Right renal cortex interstitium (tissue), 3 donors: Measurements from ENCODE around the gene TNN. TPM values are rescaled to one million over a fixed set of nuclear protein-coding genes. Genes with fewer than 3 reads are reported as not detected.
"Not testable (repeated sequence)": the region's sequence is repeated elsewhere in the genome, so short reads cannot be mapped to it uniquely, and the experiment has no call there.

Experiments
- DNase-seq, 3 donors: peaks; one replicate each; pipeline ENCODE4 v3.0.0-alpha.2; 2013; ENCODE audit warnings: low read depth in 3 of 3, low spot score in 2 of 3
- polyA plus RNA-seq, 3 donors: library from polyadenylated mRNA; unstranded; fragments of 120-200 nt; gene quantifications; one replicate each; pipeline ENCODE4 v1.2.1, GENCODE V29; 2013; ENCODE audit not compliant: insufficient read length in 3 of 3

TNN gene
- polyA plus RNA-seq, 3 donors: 2.3 to 3.4 (median 3.0) TPM

- no peak for DNase-seq
These were observed 32.3 kb downstream of the TNN start for GRCh38 chr1:175099916-175100315.

DNA sequence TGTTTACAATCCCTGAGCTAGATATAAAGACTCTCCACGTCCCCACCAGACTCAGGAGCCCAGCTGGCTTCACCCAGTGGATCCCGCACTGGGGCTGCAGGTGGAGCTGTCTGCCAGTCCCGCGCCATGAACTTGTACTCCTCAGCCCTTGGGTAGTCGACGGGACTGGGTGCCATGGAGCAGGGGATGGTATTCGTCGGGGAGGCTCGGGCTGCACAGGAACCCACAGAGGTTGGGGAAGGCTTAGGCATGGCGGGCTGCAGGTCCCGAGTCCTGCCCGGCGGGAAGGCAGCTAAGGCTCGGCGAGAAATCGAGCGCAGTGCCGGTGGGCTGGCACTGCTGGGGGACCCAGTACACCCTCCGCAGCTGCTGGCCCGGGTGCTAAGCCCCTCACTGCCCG, 34.5 kb downstream of the TNN start:
- not testable (repeated sequence) for DNase-seq

GRCh38 chr1:175106536-175106935, 38.9 kb downstream of the TNN start:
- DNase-seq: not testable (repeated sequence)

- not testable (repeated sequence) for DNase-seq
These were observed 40.7 kb downstream of the TNN start for GRCh38 chr1:175108331-175108820.

DNA sequence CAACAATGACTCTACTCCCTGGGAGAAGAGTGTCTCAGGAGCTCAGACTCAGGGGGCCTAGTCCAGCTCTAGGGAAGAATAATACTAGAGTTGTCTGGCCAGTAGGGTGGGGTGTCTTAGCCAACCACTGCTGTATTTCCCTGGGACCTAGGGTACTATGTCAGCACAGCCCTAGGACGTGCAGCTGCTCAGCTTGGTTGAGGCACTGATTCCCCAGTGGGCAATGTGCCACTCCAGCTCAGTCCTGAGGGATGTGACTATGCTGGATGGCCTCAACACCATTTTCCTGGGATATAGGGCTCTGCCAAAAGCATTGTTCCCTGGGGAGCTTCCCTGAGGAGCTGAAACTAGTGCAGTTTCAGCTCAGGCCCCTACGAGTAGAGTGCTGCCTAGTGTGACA, 47.4 kb downstream of the TNN start:
- no peak for DNase-seq

GRCh38 chr1:175116210-175116798, 48.7 kb downstream of the TNN start:
- DNase-seq: no peak

DNA sequence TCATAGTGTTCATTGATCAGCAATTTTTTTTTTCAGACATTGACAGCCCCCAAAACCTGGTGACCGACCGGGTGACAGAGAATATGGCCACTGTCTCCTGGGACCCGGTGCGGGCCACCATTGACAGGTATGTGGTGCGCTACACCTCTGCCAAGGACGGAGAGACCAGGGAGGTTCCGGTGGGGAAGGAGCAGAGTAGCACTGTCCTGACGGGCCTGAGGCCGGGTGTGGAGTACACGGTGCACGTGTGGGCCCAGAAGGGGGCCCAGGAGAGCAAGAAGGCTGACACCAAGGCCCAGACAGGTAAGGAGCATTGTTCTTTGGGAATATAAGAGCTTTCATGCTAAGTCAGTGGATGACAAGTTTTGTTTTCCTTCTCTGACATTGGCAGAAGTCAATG, 49.3 kb downstream of the TNN start:
- DNase-seq: no peak

DNA sequence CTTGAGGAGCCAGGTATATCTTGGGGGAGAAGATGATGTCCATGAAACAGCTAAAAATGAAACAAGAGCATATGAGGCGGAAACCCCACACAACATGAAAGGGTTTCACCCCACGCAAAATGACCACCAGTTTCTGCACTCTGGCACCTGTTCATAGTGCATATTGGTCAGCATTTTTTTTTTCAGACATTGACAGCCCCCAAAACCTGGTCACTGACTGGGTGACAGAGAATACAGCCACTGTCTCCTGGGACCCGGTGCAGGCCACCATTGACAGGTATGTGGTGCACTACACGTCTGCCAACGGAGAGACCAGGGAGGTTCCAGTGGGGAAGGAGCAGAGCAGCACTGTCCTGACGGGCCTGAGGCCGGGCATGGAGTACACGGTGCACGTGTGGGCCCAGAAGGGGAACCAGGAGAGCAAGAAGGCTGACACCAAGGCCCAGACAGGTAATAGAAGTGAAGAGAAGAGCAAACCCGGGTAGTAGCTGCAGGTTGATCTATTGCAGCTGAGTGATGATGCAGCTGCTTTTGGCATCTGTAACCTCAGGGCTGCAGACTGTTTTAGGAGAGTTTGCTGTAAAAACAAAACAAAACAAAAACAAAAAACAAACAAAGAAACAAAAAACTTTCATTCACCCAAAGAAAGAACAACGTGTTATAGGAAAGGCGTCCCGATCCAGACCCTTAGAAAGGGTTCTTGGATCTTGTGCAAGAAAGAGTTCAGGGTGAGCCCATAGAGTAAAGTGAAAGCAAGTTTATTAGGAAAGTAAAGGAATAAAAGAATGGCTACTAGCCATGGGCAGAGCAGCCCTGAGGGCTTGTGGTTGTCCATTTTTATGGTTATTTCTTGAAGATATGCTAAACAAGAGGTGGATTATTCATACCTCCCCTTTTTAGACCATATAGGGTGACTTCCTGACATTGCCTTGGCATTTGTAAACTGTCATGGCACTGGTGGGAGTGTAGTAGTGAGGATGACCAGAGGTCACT, 51.0 kb downstream of the TNN start:
- DNase-seq: no peak

- no peak for DNase-seq
These were observed 52.9 kb downstream of the TNN start for GRCh38 chr1:175120511-175120910.

GRCh38 chr1:175124861-175125260, 57.2 kb downstream of the TNN start:
- no peak for DNase-seq

GRCh38 chr1:175126347-175126746, 58.7 kb downstream of the TNN start:
- no peak for DNase-seq

DNA sequence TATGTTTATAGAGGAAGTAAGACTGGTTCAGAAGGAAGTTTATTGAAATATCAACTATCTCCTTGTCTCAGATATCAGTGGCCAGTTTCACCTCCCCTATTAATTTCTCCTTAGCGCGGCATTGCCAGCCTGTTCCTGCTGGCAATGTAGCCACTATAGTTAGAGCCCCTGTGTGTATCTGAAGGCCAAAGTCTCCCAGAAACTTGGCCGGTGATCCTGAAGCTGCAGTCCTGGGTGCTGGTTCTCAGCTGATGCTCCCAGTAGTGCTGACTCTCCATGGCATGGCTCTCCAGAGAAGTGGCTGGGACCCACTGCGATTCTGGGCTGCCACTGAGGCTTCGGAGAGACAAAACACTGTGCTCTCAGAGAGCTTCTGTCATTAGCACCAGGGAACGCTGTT, 59.9 kb downstream of the TNN start:
- DNase-seq: no peak

GRCh38 chr1:175128523-175128922, 60.9 kb downstream of the TNN start:
- DNase-seq: no peak

DNA sequence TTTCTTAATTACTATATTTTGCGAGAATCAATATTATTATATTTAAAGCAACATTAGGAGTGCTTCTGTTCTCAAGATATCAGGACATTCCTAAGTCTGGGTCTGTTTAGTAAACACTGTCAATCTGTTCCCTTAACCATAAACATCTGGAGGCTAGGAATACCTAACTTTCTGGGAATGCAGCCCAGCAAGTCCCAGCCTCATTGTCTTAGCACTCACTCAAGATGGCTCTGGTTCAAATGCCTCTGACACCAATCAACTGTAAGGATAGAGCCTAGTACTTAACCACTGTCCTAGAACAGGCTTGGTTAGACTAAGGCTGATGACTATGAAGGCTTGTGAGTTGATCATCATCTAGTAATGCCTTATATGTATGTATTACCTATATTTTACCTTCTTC, 61.5 kb downstream of the TNN start:
- no peak for DNase-seq

- DNase-seq: no peak
These were observed 62.0 kb downstream of the TNN start for GRCh38 chr1:175129644-175129996.

- DNase-seq: no peak
These were observed 62.5 kb downstream of the TNN start for GRCh38 chr1:175129997-175130648.

DNA sequence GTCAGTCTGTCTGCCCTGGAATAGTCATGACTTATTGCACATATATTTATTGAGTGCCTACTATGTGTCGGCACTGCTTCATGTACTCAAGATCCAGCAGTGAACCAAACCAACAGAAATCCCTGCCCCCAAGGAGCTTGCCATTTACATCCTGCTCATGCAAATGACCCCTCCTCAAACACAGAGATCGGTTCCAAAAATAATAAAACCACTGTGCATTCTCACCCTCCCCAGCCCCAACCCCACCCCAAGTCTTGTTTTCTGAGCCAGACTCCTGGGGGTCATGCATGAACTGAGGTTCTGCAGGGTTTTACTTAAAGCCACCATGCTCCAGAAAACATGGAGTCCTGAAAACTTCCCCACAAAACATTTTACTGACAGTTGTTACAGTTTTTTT, 63.0 kb downstream of the TNN start:
- DNase-seq: no peak

GRCh38 chr1:175131095-175131494, 63.5 kb downstream of the TNN start:
- DNase-seq: no peak

GRCh38 chr1:175132436-175132835, 64.8 kb downstream of the TNN start:
- no peak for DNase-seq

GRCh38 chr1:175133673-175134435, 66.2 kb downstream of the TNN start:
- no peak for DNase-seq

DNA sequence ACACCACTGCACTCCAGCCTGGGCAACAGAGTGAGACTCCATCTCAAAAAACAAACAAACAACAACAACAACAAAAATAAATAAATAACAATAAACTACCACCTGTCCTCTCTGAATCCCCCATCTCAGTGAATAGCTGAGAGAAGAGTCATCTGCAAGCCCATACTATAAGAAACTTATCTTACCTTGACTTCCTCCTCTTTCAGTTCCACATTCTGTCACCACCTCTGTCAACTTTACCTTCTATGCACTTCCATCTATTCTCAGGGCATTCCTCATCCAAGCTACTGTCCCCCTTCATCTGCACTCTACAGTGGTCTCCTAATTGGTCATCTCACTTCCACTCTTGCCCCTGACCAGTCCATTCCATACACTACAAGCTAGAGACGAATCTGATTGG, 66.9 kb downstream of the TNN start:
- no peak for DNase-seq
